DMS153 treated with DMSO at 0.1 percent for 48 hours (cell line): ENCODE results near the gene HOMER3.
"Not testable (repeated sequence)": the region's sequence is repeated elsewhere in the genome, so short reads cannot be mapped to it uniquely, and the experiment has no call there.

Experiments used
- DNase-seq: peaks from one replicate; lab custom pipeline; 2025; ENCODE audit not compliant: unreplicated experiment; lab: John Stamatoyannopoulos, UW

The HOMER3 gene

DNA sequence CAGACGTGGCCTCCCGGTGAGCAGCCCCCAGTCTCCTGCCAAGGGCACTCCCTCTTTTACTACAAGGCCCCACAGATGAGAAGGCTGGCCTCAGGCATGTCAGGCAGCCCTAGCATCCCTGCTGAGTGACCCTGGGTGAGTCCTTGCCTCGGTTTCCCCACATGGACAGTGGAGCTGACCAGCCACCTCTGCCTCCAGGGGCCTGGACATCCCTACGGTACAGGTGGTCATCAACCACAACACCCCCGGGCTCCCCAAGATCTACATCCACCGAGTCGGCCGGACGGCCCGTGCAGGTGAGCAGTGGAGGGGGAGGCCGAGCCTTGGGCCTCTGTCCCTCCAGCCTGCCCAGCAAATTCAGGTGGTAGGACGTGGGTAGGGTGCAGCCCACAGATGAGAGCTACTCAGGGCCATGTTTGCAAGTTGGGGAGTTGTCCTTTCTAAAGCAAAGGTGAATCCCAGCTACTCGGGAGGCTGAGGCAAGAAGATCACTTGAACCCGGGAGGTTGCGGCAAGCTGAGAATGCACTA, 16.3 kb downstream of the HOMER3 start:
- no peak for DNase-seq

GRCh38 chr19:18922228-18922985, 18.6 kb downstream of the HOMER3 start:
- DNase-seq: no peak

DNA sequence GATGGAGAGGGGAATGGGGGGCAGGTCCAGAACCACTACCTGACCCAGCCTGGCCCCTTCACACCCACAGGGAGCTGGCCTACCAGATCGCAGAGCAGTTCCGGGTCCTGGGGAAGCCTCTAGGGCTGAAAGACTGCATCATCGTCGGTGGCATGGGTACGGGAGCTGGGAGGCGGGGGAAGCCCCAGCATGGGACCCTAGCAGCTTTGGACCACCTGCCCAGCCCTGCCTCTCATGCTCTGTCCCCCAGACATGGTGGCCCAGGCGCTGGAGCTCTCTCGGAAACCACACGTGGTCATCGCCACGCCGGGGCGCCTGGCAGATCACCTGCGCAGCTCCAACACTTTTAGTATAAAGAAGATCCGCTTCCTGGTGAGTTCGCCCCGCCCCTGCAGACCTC, 19.4 kb downstream of the HOMER3 start:
- DNase-seq: no peak

DNA sequence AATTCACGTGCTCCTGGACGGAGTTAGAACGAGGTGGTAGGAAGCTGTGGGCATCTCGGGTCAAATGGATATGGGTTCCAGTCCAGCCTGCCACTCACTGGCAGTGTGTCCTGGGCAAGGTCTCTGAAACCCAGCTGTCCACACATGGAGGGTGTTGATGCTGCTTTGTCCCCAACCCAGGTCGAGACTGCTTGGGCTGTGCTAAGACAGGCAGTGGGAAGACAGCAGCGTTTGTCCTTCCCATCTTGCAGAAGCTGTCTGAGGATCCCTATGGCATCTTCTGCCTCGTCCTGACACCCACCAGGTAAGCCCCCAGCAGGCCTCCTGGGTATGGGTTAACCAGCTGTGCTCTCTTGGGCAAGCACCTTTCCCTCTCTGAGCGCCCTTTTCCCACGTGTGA, 20.6 kb downstream of the HOMER3 start:
- no peak for DNase-seq

GRCh38 chr19:18919900-18920214, 21.2 kb downstream of the HOMER3 start:
- no peak for DNase-seq

DNA sequence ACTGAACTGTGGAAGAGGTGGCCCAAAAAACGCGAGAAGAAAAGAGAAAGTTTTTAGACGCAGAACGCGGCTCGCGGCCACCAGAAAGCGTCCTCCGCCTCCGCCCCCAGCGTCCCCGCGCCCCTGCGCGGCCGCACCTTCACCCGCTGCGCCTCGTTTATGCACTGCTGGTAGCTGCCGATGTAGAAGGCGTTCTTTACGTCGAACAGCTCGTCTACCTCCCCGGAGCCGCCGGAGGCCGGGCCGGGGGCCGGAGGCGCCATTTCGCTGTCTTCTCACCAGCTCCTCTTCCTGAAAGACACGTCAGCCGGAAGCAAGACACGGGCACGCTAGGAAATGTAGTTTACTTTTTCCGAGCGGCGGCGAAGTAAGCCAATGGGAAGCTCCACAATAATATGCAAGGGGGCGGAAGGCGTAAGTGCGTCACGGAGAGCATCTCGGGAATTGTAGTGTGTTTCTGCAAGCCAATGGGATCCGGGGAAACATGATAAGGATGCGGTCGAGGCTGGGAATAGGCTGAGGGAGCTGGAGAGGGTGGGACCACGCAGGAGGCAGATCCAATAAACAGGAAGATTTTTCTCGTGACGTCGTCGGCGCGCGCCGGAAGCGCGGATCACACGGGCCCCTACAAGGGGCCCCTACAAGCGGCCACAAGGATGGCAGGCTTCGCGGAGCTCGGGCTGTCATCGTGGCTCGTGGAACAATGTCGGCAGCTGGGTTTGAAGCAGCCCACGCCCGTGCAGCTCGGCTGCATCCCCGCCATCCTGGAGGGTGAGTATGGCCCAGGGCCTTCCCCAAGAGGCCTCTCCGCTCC, 21.7 kb downstream of the HOMER3 start, which contains the start of the genes COPE and DDX49:
TSS of gene COPE (minus strand) at position 302 of the 814 bp plus-strand sequence. CDS start at position 263, 39 bp downstream.
TSS of gene DDX49 (plus strand) at position 630 of the 814 bp plus-strand sequence. CDS start at position 657, 27 bp downstream.
- peak; percentile 98 for DNase-seq

DNA sequence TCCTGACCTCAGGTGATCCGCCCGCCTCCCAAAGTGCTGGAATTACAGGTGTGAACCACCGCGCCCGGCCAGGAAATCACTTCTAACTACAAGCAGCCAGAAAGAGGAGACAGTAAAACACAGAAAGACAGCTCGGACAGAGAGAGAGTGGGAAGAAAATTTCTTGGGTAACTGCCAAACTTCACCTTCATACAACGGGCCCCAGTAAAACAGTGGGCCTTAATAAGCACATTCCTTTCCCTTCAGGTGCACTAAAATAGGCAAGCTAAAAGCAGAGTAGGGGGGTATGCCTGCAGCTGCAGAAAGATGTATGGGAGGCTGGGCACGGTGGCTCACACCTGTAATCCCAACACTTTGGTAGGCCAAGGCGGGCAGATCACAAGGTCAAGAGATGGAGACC, 23.4 kb downstream of the HOMER3 start:
- not testable (repeated sequence) for DNase-seq

- DNase-seq: no peak
Observed at GRCh38 chr19:18915639-18916038, 25.4 kb downstream of the HOMER3 start.

- no peak for DNase-seq
Observed at GRCh38 chr19:18913466-18913865, 27.6 kb downstream of the HOMER3 start.

DNA sequence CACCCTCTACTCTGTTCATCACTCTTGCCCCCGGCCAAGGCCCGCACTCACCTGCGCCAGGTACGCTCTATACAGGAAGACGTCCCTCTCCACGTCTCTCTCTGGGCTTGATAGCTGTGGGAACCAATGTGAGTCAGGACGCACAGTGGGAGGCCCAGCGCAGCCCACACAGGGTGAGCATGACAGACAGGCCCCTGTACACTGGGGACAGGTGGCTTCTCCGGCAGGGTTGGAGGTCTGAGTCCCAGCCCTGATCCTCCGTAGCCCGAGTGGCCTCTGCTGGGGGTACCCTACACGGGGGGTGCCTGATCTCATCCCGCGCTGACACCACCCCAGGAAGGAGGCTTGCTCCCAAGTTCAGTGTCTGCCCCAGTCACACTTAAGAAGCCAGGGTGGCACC, 28.1 kb downstream of the HOMER3 start:
- DNase-seq: no peak

DNA sequence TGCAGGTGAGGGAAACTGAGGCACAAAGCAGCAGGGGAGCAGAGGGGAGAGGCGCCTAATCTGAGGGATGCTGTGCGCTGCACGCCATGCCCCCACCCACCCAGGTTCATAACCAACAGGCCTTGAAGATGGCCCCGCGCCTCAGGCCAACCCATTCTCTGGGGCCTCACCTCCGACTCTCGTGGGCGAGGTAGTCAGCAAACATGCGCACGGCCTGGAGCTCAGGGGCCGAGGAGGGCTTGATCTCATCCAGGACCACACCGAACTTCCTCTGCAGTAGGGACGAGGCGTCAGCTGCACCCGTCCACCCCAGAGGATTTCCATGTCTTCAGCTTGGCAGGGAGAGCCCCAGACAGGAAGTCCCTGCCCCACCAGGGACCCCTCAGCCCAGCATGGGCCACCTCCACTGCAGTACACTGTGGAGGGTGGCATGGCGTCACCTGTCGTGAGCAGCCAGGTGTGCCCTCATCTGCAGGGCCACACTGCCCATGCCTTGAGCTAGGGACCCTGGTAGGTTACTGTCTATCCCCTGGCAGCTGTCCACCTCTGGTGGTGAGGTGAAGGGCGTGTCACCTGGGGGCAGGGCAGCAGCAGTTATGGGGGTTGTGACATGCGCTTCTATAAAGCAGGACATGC, 30.1 kb downstream of the HOMER3 start:
- DNase-seq: no peak

- no peak for DNase-seq
Observed at GRCh38 chr19:18910010-18910409, 31.0 kb downstream of the HOMER3 start.

- no peak for DNase-seq
Observed at GRCh38 chr19:18908917-18909619, 31.9 kb downstream of the HOMER3 start.

GRCh38 chr19:18906605-18907519, 34.2 kb downstream of the HOMER3 start:
- no peak for DNase-seq

DNA sequence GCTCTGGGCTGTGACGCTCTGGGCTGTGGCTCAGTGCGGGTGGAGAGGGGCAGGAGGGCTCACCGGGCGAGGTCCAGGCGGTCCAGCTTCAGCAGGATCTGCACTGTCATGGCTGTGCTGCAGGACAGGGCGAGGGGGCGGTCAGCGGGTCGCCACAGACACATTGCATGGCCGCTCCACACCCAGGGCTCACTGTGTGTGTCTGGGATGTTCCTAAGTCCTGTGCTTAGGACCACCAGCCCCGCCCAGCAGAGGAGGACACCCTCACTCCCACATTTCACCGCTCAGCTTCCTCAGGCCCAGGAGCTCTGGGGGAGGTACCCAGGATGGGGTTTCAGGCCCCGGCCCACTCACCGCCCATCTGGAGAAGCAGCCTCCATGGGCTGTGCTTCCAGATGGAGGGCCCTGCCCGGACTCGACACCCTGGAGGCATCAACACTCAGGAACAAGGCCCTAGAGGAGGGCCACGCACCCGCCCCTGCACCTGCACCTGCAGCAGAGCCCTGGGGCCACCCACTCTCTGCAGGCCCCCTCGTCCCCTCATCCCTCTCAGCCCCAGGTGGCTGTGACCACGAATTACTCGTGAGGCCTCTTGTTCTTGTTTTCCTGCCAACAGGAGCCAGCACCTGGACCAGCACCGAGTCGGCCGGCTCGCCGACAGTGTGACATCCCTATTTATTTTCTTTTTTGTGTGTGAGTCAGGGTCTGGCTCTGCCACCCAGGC, 35.3 kb downstream of the HOMER3 start:
- no peak for DNase-seq

DNA sequence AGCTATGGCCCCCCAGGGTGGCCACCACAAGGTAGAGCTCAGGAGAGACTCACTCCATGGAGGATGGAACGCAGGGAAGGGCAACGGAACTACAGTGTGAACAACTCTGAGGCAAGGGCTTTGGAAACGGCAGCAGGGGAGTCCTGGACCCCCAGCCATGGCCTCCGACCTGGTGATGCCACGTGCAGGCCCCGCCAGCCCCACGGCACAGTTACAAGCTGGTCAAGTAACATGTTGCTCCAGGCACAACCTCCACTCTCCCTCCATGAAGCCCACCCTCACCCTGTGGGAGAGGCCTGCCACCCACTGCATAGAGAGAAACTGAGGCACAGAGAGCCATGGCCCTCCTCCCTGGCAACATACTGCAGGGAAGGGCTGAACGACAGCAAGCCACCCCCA, 36.0 kb downstream of the HOMER3 start:
- DNase-seq: no peak

GRCh38 chr19:18904334-18905057, 36.5 kb downstream of the HOMER3 start:
- DNase-seq: no peak

DNA sequence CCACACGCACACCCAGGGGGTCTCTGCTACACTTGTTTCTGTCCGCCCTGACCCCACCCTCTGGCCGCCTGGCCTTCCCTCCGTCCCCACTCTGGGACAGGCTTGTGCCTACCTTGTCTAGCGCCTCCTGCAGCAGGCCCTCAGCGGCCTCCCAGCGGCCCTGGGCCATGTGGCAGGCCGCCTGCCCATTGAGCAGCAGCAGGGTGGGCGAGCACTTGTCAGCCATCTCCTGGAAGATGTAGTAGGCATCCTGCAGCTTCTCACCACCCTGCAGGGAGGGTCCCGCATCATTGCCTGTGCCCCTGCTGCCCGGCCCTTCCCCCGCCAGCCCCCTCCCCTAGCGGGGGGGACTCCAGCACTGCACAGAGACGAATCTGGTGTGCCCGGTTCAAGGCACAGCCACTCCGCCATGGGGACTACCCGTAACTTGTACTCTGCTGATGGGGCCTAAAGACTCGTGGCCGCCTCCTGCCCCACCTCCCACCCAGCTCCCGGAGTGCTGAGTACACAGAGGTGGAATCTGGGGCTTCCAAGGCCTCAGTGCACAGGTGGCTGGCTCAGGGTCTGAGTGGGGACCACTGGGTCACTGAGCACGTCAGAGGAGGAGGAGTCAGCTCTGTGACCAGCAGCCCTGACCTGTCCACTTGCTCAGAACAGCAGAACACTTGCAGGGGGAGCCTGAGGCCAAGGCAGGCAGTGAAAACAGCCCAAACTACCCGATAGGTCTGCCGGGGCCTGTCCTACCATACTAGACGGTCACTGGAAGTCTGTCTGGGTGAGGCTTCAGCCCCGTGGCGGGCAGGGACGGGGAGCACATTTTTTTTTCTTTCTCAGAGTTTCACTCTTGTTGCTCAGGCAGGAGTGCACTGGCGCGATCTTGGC, 37.6 kb downstream of the HOMER3 start:
- DNase-seq: no peak
